Duodenal mucosa (tissue), 2 donors: ENCODE data around the gene MDFIC.
A peak's percentile ranks its signal among the peaks of the same experiment; 100 is the strongest.
"Not testable (repeated sequence)": the region's sequence is repeated elsewhere in the genome, so short reads cannot be mapped to it uniquely, and the experiment has no call there.

Experiments used
- H3K27ac ChIP-seq: one replicate; pipeline ENCODE4 v1.7.0; 2013; ENCODE audit warnings: low read depth, low read length
- H3K27me3 ChIP-seq, 2 donors: one replicate each; pipeline ENCODE4 v1.7.0; 2013; ENCODE audit warnings: low read length in 2 of 2, control low read depth in 1 of 2; ENCODE audit not compliant: insufficient read depth in 2 of 2, control insufficient read depth in 1 of 2
- H3K36me3 ChIP-seq, 2 donors: one replicate each; pipeline ENCODE4 v1.7.0; 2013; ENCODE audit warnings: low read length in 2 of 2, control low read depth in 1 of 2; ENCODE audit not compliant: insufficient read depth in 2 of 2, control insufficient read depth in 1 of 2
- H3K4me1 ChIP-seq, 2 donors: one replicate each; pipeline ENCODE4 v1.7.0; 2013; ENCODE audit warnings: low read length in 2 of 2, control low read depth in 1 of 2; ENCODE audit not compliant: insufficient read depth in 2 of 2, control insufficient read depth in 1 of 2
- H3K4me3 ChIP-seq, 2 donors: one replicate each; pipeline ENCODE4 v1.7.0; 2013; ENCODE audit warnings: low read length in 2 of 2, low read depth in 1 of 2
- H3K9ac ChIP-seq, 2 donors: one replicate each; pipeline ENCODE4 v1.7.0; 2013; ENCODE audit warnings: low read length in 2 of 2, low read depth in 1 of 2
- H3K9me3 ChIP-seq, 2 donors: one replicate each; pipeline ENCODE4 v1.7.0; 2013; ENCODE audit warnings: low read length in 2 of 2, control low read depth in 1 of 2; ENCODE audit not compliant: control insufficient read depth in 1 of 2

Gene MDFIC

GRCh38 chr7:114922026-114922651 is at the start of gene MDFIC:
MDFIC (plus strand) TSS chr7:114922094; CDS start chr7:114923034, 940 bp downstream.
- Histone ChIP-seq H3K27me3 (peaks cover 3 to 12% of the 10 kb centered on the region in 2 donors), H3K9me3 (no peaks in the 10 kb centered on the region), H3K36me3 (no peaks in the 10 kb centered on the region), H3K4me1 (peaks cover 3 to 8% of the 10 kb centered on the region in 2 donors), H3K4me3 (peak within 1 kb of the TSS; percentile 77 to 89), H3K9ac (peak within 1 kb of the TSS; percentile 70 to 71), H3K27ac (peak within 1 kb of the TSS; percentile 84)

GRCh38 chr7:114874170-114874569 is 47.7 kb upstream of the MDFIC start:
- H3K9ac ChIP-seq: no peak overlapping the region
- no peak overlapping the region for H3K4me3 ChIP-seq
- H3K4me1 ChIP-seq: no peaks in the 10 kb centered on the region
- no peak overlapping the region for H3K27ac ChIP-seq
- H3K36me3 ChIP-seq: no peaks in the 10 kb centered on the region
- no peaks in the 10 kb centered on the region for H3K9me3 ChIP-seq
- H3K27me3 ChIP-seq: no peaks in the 10 kb centered on the region

DNA sequence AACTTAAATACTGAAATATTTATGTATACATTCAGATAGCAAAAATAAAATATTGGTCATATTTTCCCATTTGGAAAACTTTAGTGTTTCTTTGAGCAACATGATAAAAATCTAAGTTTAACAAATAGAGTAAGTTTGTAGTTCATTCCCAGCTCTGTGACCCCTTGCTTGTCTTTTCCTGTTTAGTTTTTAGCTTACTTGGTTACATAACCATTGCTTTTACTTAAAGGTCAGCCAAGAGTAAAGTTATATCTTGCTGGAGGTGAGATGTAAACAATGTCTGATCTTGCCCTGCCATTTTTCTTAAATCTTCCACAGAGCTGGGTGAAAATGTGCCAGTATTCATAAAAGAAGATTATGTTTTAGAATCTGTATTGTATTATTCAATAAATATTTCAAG is 46.7 kb upstream of the MDFIC start:
- H3K4me1 ChIP-seq: no peaks in the 10 kb centered on the region
- H3K4me3 ChIP-seq: no peak overlapping the region
- no peaks in the 10 kb centered on the region for H3K27me3 ChIP-seq
- no peaks in the 10 kb centered on the region for H3K9me3 ChIP-seq
- no peak overlapping the region for H3K27ac ChIP-seq
- H3K36me3 ChIP-seq: no peaks in the 10 kb centered on the region
- no peak overlapping the region for H3K9ac ChIP-seq

- Histone ChIP-seq H3K9me3 (no peaks in the 10 kb centered on the region), H3K4me1 (no peaks in the 10 kb centered on the region), H3K36me3 (no peaks in the 10 kb centered on the region), H3K27me3 (no peaks in the 10 kb centered on the region), H3K27ac (no peak overlapping the region), H3K9ac (no peak overlapping the region), H3K4me3 (no peak overlapping the region)
These were observed 42.3 kb upstream of the MDFIC start for GRCh38 chr7:114879554-114879953.

- Histone ChIP-seq H3K9me3 (no peaks in the 10 kb centered on the region), H3K4me1 (no peaks in the 10 kb centered on the region), H3K9ac (no peak overlapping the region), H3K27ac (no peak overlapping the region), H3K27me3 (no peaks in the 10 kb centered on the region), H3K36me3 (no peaks in the 10 kb centered on the region), H3K4me3 (no peak overlapping the region)
These were observed 36.1 kb upstream of the MDFIC start for GRCh38 chr7:114885836-114886235.

DNA sequence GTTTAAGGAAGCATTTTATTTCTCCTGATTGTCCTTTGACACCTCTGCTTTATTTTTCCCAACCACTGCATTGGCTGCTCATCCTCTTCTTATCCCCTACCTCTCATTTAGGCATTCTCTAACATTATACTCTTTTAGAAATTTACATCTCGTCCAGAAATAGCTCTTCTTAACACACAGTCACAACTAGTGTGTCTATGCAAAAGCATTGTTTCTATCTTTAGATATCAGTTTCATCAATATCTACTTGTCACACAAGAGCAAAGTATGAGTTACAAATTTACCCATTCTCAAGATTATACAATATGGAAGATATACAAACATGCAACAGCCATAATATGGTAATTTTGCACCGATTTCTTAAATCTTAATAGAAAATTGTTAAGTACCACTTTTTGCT is 35.7 kb upstream of the MDFIC start:
- Histone ChIP-seq H3K9me3 (no peaks in the 10 kb centered on the region), H3K27me3 (no peaks in the 10 kb centered on the region), H3K36me3 (no peaks in the 10 kb centered on the region), H3K27ac (no peak overlapping the region), H3K4me1 (no peaks in the 10 kb centered on the region), H3K4me3 (no peak overlapping the region), H3K9ac (no peak overlapping the region)

DNA sequence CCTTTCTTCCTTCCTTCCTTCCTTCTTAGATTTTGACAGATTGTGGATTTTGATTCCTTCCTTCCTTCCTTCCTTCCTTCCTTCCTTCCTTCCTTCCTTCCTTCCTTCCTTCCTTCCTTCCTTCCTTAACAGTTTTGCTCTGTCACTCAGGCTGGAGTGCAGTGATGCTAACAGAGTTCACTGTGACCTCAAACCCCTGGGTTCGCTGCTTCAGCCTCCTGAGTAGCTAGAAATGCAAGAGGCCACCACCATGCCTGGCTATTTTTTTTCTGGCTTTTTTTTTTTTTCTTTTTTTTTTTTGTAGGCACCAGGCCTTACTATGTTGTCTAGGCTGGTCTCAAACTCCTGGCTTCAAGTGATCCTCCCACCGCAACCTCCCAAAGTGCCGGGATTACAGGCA is 32.8 kb upstream of the MDFIC start:
- not testable (repeated sequence) for H3K36me3 ChIP-seq, H3K9me3 ChIP-seq, H3K4me1 ChIP-seq, H3K9ac ChIP-seq, H3K27me3 ChIP-seq, H3K4me3 ChIP-seq, H3K27ac ChIP-seq

- Histone ChIP-seq H3K27ac (no peak overlapping the region), H3K4me1 (no peaks in the 10 kb centered on the region), H3K9me3 (no peaks in the 10 kb centered on the region), H3K4me3 (no peak overlapping the region), H3K9ac (no peak overlapping the region), H3K36me3 (no peaks in the 10 kb centered on the region), H3K27me3 (no peaks in the 10 kb centered on the region)
These were observed 32.1 kb upstream of the MDFIC start for GRCh38 chr7:114889646-114890285.

- no peak overlapping the region for H3K27ac ChIP-seq
- no peaks in the 10 kb centered on the region for H3K27me3 ChIP-seq
- H3K36me3 ChIP-seq: no peaks in the 10 kb centered on the region
- H3K9ac ChIP-seq: no peak overlapping the region
- H3K4me1 ChIP-seq: no peaks in the 10 kb centered on the region
- no peaks in the 10 kb centered on the region for H3K9me3 ChIP-seq
- H3K4me3 ChIP-seq: no peak overlapping the region
These were observed 31.3 kb upstream of the MDFIC start for GRCh38 chr7:114890561-114890960.

GRCh38 chr7:114900127-114900526 is 21.8 kb upstream of the MDFIC start:
- H3K27ac ChIP-seq: no peak overlapping the region
- H3K9me3 ChIP-seq: no peaks in the 10 kb centered on the region
- no peak overlapping the region for H3K4me3 ChIP-seq
- H3K27me3 ChIP-seq: no peaks in the 10 kb centered on the region
- no peaks in the 10 kb centered on the region for H3K4me1 ChIP-seq
- no peaks in the 10 kb centered on the region for H3K36me3 ChIP-seq
- no peak overlapping the region for H3K9ac ChIP-seq
